ENCODE measurements around the gene PLTP.

Gene PLTP

GRCh38 chr20:45873409-45874103 is 38.4 kb downstream of the PLTP start:
- no peak for TF ChIP-seq CTCF (IDR thresholded peaks at IDR 0.05)

GRCh38 chr20:45872626-45873025 is 39.3 kb downstream of the PLTP start:
- no peak for TF ChIP-seq CTCF (IDR thresholded peaks at IDR 0.05)

- TF ChIP-seq CTCF (IDR thresholded peaks at IDR 0.05), result no peak
Measured at GRCh38 chr20:45867819-45868176, 44.2 kb downstream of the PLTP start.

GRCh38 chr20:45867136-45867818 is 44.7 kb downstream of the PLTP start:
- no peak for TF ChIP-seq CTCF (IDR thresholded peaks at IDR 0.05)

- TF ChIP-seq CTCF (IDR thresholded peaks at IDR 0.05), result no peak
Measured at GRCh38 chr20:45866454-45866853, 45.5 kb downstream of the PLTP start.

- no peak for TF ChIP-seq CTCF (IDR thresholded peaks at IDR 0.05)
Measured at GRCh38 chr20:45863543-45864470, 48.1 kb downstream of the PLTP start.

GRCh38 chr20:45861221-45862075 is 50.5 kb downstream of the PLTP start:
- TF ChIP-seq CTCF (IDR thresholded peaks at IDR 0.05), result no peak

Data from LNCAP (cell line).